Activated T-cell treated with anti-CD3 and anti-CD28 coated beads, Interleukin-2, amount 50 U/mL, for 24 hours (primary cell): ENCODE measurements around the gene GAMT.

Source experiments
- DNase-seq: peaks from one replicate; pipeline ENCODE4 v3.0.0-alpha.2; 2020
- H3K27ac Mint-ChIP-seq: 2 replicates; pipeline ENCODE4 v1.8.0; 2020; ENCODE audit warnings: mild to moderate bottlenecking, mixed read lengths
- H3K27me3 Mint-ChIP-seq: 2 replicates; pipeline ENCODE4 v1.8.0; 2020; ENCODE audit warnings: mixed read lengths
- H3K36me3 Mint-ChIP-seq: 2 replicates; pipeline ENCODE4 v1.8.0; 2020; ENCODE audit warnings: low read depth, mixed read lengths
- H3K4me1 Mint-ChIP-seq: 2 replicates; pipeline ENCODE4 v1.8.0; 2020; ENCODE audit warnings: low read depth, mixed read lengths
- H3K4me3 Mint-ChIP-seq: 2 replicates; pipeline ENCODE4 v1.8.0; 2020; ENCODE audit warnings: mild to moderate bottlenecking, moderate library complexity, mixed read lengths
- H3K9me3 Mint-ChIP-seq: 2 replicates; pipeline ENCODE4 v1.8.0; 2020; ENCODE audit warnings: mixed read lengths

The GAMT gene

GRCh38 chr19:1351381-1351851 lies 49.9 kb downstream of the GAMT start:
- no peak for DNase-seq
- H3K9me3 Mint-ChIP-seq: no peaks in the 10 kb centered on the region
- peaks cover 10% of the 10 kb centered on the region for H3K36me3 Mint-ChIP-seq
- H3K4me3 Mint-ChIP-seq: no peak overlapping the region
- H3K27me3 Mint-ChIP-seq: no peaks in the 10 kb centered on the region
- H3K4me1 Mint-ChIP-seq: peaks cover 13% of the 10 kb centered on the region
- no peak overlapping the region for H3K27ac Mint-ChIP-seq

GRCh38 chr19:1350867-1351266 lies 50.5 kb downstream of the GAMT start:
- Mint-ChIP-seq H3K36me3 (peaks cover 7% of the 10 kb centered on the region), H3K27ac (no peak overlapping the region), H3K27me3 (no peaks in the 10 kb centered on the region), H3K4me3 (no peak overlapping the region), H3K4me1 (peaks cover 8% of the 10 kb centered on the region), H3K9me3 (no peaks in the 10 kb centered on the region)
- no peak for DNase-seq

- Mint-ChIP-seq H3K4me1 (peaks cover 4% of the 10 kb centered on the region), H3K4me3 (no peak overlapping the region), H3K27ac (no peak overlapping the region), H3K36me3 (no peaks in the 10 kb centered on the region), H3K9me3 (no peaks in the 10 kb centered on the region), H3K27me3 (no peaks in the 10 kb centered on the region)
- no peak for DNase-seq
These were observed 52.1 kb downstream of the GAMT start for GRCh38 chr19:1349211-1349610.
